GM18526 (cell line): ENCODE measurements around the gene CDH22.

ENCODE experiments used
- POLR2A ChIP-seq: IDR thresholded peaks from 3 replicates; pipeline ENCODE4 v1.6.1; 2011; ENCODE audit not compliant: insufficient read length; ENCODE audit errors: extremely low read depth

The CDH22 gene

DNA sequence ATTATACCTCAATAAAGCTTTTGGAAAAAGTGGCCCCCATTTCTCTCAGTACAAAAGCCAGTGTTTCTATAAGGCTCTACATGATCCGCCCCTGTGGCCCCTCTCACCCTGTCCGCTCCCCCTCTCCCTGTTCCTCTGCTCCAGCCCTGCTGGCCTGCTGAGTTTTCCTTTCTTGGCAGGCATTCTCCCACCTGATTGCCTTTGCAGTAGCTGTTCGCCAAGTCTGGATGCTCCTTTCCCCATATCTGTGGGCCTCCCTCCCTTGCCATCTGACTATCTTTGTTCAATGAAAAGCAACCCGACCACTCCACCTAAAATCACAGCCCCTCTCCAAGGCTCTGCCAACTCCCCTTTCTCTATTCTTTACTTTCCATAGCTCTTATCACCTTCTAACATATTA lies 33.2 kb downstream of the CDH22 start:
- no peak for TF ChIP-seq POLR2A

DNA sequence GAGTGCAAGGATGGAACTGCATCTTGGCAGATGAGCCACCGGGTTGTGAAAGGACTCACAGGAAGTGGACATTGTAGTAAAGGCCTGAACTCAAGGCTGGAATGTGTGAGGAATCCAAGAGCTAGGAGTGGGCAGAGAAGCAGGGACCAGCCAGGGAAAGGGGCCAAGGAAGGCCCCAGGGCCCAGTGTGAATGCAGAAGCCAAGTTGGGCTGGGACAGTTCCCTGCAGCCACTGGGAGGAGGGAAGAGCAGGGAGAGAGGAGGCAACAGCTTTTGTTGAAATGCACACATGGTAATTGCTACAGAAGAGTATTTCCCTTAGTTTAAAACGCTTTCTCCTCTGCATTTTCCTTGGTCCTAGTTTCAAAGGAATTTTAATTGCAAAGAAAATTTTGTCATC lies 34.6 kb downstream of the CDH22 start:
- no peak for TF ChIP-seq POLR2A

DNA sequence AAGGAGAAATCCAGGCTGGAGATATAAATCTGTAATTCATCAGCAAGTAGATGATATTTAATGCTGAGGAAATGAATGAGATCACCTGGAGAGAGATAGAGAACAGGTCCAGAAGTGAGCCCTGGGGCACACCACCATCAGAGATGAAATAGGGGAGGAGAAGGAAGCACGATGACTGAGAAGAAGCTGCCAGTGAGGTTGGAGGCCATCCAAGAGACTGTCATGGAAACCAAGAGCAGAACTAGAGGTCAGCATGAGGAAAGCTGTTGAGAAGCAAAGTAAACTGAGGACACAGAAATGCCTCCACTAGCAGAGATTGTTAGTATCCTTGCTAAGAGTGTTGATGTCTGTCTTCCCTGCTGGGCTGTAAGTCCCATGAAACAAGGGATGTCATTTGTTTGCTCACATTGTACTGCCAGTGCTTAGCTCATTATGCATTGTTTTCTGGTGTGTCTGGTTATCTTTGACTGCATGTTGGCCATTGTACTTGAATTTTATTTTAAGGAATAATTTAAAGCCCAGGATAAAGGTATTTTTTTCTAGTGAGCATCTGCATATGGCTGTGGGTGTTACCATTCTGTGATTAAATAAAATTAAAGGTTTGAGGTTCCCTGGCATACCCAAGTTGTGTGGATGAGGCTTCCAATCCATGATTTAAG lies 35.8 kb downstream of the CDH22 start:
- no peak for TF ChIP-seq POLR2A

DNA sequence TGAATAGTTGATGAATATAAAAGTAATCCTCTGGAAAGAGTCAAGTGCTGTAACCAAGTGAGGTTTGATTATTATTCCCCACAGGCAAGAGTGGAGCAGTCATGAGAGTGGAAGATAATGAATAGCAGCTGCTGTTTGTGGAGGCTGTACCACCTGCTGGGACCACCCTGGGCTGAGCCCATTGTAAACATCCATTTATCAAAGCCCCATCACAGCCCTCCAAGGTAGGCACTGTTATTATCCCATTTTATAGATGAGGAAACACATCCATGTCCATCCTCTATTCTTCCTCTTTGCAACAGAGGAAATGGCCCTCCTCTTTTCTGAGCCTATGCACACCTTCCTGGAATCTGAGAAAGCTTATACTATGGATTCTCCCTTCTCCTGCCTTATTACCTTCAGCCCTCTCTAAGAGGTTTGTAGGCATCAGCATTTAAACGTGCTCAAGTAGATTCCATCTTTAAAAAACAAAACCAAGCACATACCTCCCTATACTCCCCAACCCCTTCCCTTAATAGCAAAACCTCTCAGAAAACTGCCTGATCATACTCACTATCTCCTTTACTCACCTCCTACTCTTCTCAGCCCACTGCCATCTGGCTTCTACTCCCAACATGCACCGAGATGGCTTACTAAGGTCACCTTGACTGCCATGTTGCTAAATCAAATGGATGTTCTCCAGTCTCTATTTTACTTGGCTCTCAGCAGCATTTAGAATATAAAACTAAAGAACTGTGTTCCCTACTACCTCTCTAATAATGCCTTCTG lies 37.1 kb downstream of the CDH22 start:
- no peak for TF ChIP-seq POLR2A

DNA sequence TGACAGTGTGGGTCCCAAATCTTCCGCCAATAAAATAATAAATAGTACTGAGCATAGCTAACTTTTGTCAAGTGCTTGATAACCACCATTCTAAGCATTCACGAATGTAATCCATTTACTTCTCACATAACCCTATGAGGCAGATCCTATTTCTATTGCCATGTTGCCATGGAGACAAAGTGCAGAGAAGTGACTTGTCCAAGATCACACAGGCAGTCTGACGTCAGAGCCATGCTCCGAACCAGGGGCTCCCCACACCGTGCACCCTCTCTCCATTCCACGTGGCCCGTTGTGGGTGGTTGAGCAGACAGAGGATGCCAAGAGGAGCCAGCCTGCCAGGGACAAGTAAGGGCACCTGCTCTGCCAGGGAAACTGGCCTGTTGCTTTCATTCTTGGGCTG lies 38.9 kb downstream of the CDH22 start:
- no peak for TF ChIP-seq POLR2A

DNA sequence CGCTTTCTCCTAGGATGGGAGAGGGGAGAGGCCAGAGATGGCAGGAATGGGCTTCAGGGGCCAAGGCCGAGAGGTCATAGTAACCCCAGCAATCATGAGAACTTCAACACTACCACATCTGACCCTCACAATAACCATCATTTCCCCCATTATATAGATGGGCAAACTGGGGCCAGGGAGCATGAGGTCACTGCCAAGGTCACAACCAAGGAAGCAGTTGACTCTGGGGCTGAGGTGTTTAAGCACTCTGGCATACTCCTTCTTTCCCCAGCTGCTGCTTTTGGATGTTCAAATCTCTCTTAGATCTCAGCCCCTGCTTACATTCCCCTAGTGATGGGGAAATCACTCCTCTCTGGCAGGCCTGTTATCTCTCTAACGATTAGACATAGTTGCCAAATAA lies 39.6 kb downstream of the CDH22 start:
- TF ChIP-seq POLR2A = no peak

DNA sequence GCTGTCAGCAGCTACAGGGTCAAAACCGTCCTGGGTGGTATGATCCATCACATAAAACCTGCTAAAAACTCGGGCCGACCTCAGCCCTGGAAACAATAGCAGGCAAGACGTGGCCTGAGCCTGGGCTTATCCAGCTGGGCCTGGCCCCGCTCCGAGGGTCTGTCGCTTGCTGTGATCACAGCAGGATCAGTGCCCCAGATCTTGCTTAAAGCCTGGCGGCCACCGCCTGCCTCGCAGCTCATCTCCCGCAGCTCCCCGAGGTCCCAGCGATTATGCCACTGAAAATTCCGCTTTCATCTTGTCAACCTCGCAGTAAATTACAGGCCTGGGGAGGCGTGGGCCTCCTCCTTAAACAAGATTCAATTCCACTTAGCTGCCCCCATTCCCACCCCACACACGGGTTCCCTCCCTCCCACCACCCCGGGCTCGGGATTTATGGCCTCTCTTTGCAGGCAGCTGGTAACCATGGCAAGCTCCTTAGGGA lies 40.1 kb downstream of the CDH22 start:
- no peak for TF ChIP-seq POLR2A

DNA sequence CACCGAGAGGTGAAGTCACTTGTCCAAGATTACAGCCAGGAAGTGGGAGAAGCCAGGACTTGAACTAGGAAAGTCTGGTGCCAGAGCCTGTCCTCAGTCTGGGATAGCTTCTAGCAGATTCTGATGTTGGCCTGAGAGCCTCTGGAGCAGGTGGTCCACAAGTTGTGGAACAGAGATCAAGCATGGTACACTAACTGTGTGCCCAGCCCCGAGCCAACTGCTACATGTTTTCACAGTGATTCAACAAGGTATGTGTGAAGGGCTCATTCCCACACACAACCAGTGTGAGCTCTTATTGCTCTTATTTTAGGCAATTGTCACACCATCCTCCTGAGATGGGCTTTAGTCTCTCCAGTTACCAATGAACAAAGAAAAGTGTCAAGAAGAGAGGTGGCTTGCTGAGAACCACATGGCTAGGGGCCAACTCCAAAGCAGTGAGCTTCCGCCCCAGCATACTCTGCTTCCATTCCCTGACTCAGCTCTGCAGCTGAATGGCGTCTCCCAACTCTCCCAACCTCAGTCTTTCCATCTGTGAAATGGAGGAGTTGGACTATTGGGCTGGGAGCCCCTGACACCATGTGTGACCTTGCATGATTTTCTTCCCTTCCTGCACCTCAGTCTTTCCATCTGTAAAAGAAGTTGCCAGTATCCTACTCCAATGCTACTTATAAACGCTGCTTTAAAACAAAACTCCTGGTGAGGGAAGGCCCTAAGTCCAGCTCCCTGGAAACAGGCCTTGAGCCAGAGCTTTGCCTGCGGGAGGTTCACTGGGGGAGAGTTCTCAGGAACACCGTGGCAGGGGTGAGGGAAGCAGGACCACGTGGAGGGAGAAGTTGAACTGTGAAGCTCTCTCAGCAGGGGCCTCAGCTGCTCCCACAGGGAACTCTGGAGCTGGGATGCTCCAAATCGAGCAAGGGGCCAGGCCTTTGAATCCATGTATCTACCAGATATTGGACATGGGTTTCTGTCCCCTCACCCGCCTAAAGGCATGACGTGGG lies 40.9 kb downstream of the CDH22 start:
- no peak for TF ChIP-seq POLR2A

DNA sequence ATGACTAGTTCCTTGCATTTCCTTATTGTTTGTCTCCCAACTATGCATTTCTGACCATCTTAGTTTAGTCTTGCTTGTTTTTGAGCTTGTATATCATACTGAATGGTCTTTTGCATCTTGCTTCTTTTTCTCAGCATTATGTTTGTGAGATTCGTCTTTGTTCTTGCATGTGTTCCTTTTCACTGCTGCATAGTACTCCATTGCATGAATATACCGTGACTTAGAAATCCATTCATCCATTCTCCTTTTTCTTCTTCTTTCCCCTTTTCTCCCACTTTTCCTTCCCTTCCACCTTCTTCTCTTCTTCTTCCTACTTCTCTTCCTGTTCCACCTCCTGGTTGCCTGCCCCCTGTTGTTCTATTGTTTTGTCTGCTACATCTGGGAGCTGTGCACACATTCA lies 42.8 kb downstream of the CDH22 start:
- TF ChIP-seq POLR2A = no peak

DNA sequence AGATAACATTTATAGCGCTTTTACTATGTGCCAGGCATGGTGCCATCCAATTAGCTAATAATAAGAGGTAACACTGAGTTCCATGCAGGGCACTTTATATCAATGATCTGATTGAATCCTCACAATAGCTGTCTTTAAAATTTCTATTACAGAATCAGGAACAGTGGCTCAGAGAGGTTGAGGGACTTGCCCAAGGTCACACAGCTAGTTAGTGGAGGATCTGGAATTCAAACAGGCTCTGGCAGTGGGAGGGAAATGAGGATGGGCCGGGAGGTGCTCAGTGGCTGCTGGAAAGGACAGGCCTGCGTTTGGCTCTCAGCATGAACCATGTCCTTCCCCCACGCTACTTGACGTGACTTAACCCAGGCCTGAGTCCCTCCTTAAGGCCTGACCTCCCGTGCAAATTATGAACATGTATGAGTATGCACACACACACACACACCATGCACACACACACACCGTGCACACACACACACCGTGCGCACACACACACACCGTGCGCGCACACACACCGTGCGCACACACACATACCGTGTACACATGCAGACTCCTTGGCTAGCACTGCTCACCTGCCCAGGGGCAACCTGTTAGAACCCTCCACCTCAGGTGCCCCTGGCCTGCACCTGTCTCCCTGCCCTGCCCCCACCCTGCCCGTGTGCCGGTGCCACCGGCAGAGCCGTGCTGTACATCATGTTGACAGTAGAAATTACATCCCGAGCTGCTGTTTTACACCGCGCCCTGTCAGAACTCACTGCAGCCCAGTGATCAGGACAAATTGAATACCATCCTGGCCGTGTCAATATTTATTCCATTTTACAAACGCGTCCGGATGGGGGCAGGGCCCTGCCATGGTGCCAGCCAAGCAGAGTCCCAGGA lies 43.7 kb downstream of the CDH22 start:
- TF ChIP-seq POLR2A = no peak

DNA sequence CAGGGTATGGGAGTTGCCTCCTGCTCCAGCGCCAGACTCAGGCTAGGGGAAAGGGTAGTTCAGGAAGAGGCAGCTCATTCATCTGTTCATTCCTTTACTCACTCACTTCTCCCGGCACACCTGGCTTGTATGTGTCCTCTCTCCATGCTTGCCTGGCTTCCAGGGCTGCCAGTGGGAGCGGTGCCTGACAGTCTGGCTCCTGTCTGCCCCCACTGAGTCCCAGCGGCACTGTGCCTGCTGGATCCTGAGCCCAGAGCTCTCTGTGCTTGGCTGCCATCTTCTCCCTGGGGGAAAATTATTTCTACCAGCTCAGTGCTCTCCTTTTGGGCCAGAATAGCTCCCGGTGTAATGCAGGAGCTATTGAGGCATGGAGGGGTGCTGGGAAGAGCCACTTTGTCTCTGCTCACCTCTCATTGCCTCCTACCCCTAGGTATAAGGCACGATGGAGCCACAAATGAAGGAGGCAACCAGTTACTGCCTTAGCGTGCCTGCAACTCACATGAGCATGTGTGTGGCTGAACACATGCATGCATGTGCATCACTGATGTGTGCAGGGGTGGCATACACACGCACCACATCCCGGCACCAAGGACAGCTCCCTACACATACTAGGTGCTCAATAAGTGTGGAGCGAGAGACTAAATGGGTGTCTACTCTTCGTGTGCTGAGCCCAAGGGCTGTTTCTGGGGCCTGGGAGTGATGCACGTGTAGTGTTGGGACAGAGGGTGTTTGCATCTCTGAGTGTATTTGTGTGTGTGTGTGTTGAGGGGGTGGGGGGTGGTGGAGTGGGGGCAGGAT lies 46.6 kb downstream of the CDH22 start:
- TF ChIP-seq POLR2A = no peak

DNA sequence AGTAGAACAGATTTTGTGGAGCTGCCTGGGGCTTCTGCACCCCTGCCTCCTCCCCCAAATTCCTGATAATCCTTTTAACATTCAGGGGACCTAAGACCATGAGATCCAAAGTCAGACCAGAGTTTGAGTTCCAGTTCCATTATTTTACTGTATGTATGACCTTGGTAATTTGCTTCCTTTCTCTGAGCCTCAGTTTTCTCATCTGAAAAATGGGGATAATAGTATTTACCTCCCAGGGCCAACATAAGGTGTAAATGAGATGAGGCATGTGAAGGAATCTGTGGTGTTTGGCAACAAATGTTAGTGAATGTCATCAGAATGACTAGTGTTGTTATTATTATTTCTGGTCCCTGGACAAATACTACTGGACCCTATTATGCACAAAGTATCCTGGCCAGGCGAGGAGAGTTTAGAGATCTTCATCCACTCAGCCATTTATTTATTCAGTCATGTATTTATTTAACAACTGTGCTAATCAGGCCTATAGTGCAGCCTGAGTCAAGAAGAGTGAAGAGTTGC lies 47.3 kb downstream of the CDH22 start:
- TF ChIP-seq POLR2A = no peak

DNA sequence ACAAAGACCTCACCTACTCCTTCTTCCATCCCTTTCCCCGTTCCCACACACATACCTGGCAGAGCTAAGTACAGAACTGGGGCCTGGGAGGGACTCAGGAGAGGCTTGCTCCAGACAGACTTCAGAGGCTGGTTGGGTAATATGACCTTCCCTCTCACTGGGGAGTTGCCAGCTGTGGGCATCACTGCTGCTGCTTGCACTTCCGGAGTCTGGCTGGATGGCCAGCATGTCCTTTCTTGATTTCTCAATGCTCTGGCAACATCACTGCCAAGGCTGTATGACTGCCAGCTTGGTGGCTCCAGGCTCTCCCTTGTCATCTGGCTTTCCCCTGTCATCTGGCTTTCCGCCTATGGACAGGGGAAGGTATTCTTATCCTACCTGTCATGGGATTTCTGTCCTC lies 47.8 kb downstream of the CDH22 start:
- no peak for TF ChIP-seq POLR2A
